Liver (tissue), 3 donors: ENCODE data around the gene BANP.

Source experiments
- EGR1 ChIP-seq, 2 donors: IDR thresholded peaks; 2 replicates each; pipeline ENCODE4 v1.6.1; 2016 to 2018; ENCODE audit warnings: antibody characterized with exemption in 2 of 2, low read depth in 2 of 2
- FOXA1 ChIP-seq: IDR thresholded peaks from 2 replicates; pipeline ENCODE4 v1.6.1; 2016; ENCODE audit warnings: antibody characterized with exemption
- GABPA ChIP-seq, 2 donors: IDR thresholded peaks in 1 of 2; conservative IDR thresholded peaks in 1 of 2; 2 replicates each; pipeline ENCODE4 v1.6.1; 2016; ENCODE audit warnings: antibody characterized with exemption in 2 of 2, mild to moderate bottlenecking in 1 of 2, moderate library complexity in 1 of 2
- JUND ChIP-seq, 2 donors: IDR thresholded peaks; 2 replicates each; pipeline ENCODE4 v1.6.1; 2016; ENCODE audit warnings: antibody characterized with exemption in 2 of 2
- RAD21 ChIP-seq, 2 donors: IDR thresholded peaks; 2 replicates each; pipeline ENCODE4 v1.6.1; 2016; ENCODE audit warnings: antibody characterized with exemption in 2 of 2, mild to moderate bottlenecking in 2 of 2
- SP1 ChIP-seq: IDR thresholded peaks from 2 replicates; pipeline ENCODE4 v1.6.1; 2018; ENCODE audit warnings: antibody characterized with exemption, mild to moderate bottlenecking
- TF ChIP-seq, protein P1 (sequence below): fragments of 150-350 bp; IDR thresholded peaks from 2 replicates; pipeline ENCODE4 v1.5.1; 2017; ENCODE audit warnings: improper control_type of control experiment, low read depth, low read length; ENCODE audit not compliant: missing input control
- TF ChIP-seq, protein P2 (sequence below): IDR thresholded peaks from 2 replicates; pipeline ENCODE4 v1.6.1; 2016; ENCODE audit warnings: antibody characterized with exemption
- TF ChIP-seq, protein P3 (sequence below): IDR thresholded peaks from 2 replicates; pipeline ENCODE4 v1.6.1; 2016; ENCODE audit warnings: antibody characterized with exemption
- TF ChIP-seq, protein P4 (sequence below): IDR thresholded peaks from 2 replicates; pipeline ENCODE4 v1.6.1; 2016; ENCODE audit warnings: antibody characterized with exemption
- donor health status: healthy.
- donor health status: healthy.

DNA sequence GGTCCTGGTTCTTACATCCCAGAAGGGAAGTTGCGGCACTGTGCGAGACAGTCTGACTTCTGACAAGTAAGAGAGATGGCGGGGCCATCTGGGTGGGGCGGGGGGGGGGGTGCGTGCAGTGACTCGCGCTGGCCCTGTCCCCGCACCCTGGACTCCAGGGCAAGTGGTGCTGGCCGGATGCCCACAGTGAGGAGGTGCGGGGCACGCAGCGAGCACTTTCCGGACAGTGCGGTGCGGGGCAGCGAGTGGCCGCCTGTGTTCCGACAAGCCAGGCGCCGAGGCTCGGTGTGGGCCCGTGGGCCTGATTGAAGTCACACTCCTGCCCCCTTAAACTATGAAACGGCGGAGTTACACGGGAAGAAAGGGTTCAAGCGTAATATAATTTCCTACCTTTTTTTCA lies 106.4 kb downstream of the BANP start:
- TF ChIP-seq, protein P1, sequence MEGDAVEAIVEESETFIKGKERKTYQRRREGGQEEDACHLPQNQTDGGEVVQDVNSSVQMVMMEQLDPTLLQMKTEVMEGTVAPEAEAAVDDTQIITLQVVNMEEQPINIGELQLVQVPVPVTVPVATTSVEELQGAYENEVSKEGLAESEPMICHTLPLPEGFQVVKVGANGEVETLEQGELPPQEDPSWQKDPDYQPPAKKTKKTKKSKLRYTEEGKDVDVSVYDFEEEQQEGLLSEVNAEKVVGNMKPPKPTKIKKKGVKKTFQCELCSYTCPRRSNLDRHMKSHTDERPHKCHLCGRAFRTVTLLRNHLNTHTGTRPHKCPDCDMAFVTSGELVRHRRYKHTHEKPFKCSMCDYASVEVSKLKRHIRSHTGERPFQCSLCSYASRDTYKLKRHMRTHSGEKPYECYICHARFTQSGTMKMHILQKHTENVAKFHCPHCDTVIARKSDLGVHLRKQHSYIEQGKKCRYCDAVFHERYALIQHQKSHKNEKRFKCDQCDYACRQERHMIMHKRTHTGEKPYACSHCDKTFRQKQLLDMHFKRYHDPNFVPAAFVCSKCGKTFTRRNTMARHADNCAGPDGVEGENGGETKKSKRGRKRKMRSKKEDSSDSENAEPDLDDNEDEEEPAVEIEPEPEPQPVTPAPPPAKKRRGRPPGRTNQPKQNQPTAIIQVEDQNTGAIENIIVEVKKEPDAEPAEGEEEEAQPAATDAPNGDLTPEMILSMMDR: no peak
- TF ChIP-seq EGR1 (IDR thresholded peaks at IDR 0.05; ENCODE audit: low read depth in 2 of 2) (no peak), SP1 (no peak), RAD21 (IDR thresholded peaks at IDR 0.05) (no peak), GABPA (IDR thresholded peaks at IDR 0.05 in 1 of 2, conservative IDR thresholded peaks at IDR 0.05 in 1 of 2) (no peak), JUND (IDR thresholded peaks at IDR 0.05) (no peak), FOXA1 (no peak)
- TF ChIP-seq, protein P2, sequence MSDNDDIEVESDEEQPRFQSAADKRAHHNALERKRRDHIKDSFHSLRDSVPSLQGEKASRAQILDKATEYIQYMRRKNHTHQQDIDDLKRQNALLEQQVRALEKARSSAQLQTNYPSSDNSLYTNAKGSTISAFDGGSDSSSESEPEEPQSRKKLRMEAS: no peak
- TF ChIP-seq, protein P3, sequence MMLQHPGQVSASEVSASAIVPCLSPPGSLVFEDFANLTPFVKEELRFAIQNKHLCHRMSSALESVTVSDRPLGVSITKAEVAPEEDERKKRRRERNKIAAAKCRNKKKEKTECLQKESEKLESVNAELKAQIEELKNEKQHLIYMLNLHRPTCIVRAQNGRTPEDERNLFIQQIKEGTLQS: no peak
- TF ChIP-seq, protein P4, sequence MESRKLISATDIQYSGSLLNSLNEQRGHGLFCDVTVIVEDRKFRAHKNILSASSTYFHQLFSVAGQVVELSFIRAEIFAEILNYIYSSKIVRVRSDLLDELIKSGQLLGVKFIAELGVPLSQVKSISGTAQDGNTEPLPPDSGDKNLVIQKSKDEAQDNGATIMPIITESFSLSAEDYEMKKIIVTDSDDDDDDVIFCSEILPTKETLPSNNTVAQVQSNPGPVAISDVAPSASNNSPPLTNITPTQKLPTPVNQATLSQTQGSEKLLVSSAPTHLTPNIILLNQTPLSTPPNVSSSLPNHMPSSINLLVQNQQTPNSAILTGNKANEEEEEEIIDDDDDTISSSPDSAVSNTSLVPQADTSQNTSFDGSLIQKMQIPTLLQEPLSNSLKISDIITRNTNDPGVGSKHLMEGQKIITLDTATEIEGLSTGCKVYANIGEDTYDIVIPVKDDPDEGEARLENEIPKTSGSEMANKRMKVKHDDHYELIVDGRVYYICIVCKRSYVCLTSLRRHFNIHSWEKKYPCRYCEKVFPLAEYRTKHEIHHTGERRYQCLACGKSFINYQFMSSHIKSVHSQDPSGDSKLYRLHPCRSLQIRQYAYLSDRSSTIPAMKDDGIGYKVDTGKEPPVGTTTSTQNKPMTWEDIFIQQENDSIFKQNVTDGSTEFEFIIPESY: no peak
